ENCODE measurements around the gene ANKRD13B.

GRCh38 chr17:29577385-29578211 lies 15.3 kb upstream of the ANKRD13B start:
- TF ChIP-seq CTCF (IDR thresholded peaks at IDR 0.05; ENCODE audit: low read depth, low read length) = no peak
- TF ChIP-seq EZH2phosphoT487 (IDR thresholded peaks at IDR 0.05; ENCODE audit: low read depth) = no peak
